NCI-H1092 (cell line): ENCODE measurements around the gene RNF123.

Experiments used
- DNase-seq: peaks from one replicate; lab custom pipeline; 2025; lab: John Stamatoyannopoulos, UW

Gene RNF123

GRCh38 chr3:49658711-49659110 lies 30.6 kb upstream of the RNF123 start:
- DNase-seq, result no peak

GRCh38 chr3:49659756-49660155 lies 29.6 kb upstream of the RNF123 start:
- DNase-seq, result no peak

- no peak for DNase-seq
These were observed 28.1 kb upstream of the RNF123 start for GRCh38 chr3:49661281-49661680.

- DNase-seq, result no peak
These were observed 27.3 kb upstream of the RNF123 start for GRCh38 chr3:49662021-49662420.

- no peak for DNase-seq
These were observed 26.5 kb upstream of the RNF123 start for GRCh38 chr3:49662720-49663413.

- no peak for DNase-seq
These were observed 25.5 kb upstream of the RNF123 start for GRCh38 chr3:49663831-49664230.

GRCh38 chr3:49664300-49664699 lies 25.1 kb upstream of the RNF123 start:
- no peak for DNase-seq

GRCh38 chr3:49665822-49666519 lies 23.4 kb upstream of the RNF123 start:
- DNase-seq, result no peak

- no peak for DNase-seq
These were observed 22.8 kb upstream of the RNF123 start for GRCh38 chr3:49666592-49666991.

GRCh38 chr3:49667701-49668413 lies 21.5 kb upstream of the RNF123 start:
- DNase-seq, result no peak

GRCh38 chr3:49668414-49668797 lies 21.0 kb upstream of the RNF123 start:
- DNase-seq, result no peak

GRCh38 chr3:49668861-49669260 lies 20.5 kb upstream of the RNF123 start:
- no peak for DNase-seq

GRCh38 chr3:49669352-49669751 lies 20.0 kb upstream of the RNF123 start:
- no peak for DNase-seq

GRCh38 chr3:49670940-49671290 lies 18.4 kb upstream of the RNF123 start:
- DNase-seq, result no peak

- no peak for DNase-seq
These were observed 17.8 kb upstream of the RNF123 start for GRCh38 chr3:49671291-49672288.

GRCh38 chr3:49673121-49673714 lies 16.1 kb upstream of the RNF123 start:
- no peak for DNase-seq

- DNase-seq, result no peak
These were observed 15.5 kb upstream of the RNF123 start, which contains the start of gene APEH for GRCh38 chr3:49673715-49674496. TSS of gene APEH (plus strand) at chr3:49674351. CDS start at chr3:49674402, 51 bp downstream.

GRCh38 chr3:49674497-49674983 lies 14.8 kb upstream of the RNF123 start:
- no peak for DNase-seq

GRCh38 chr3:49675912-49676311 lies 13.4 kb upstream of the RNF123 start:
- DNase-seq, result no peak

- no peak for DNase-seq
These were observed 8.7 kb upstream of the RNF123 start for GRCh38 chr3:49680493-49681231.
